ENCODE data around the gene MEX3D.

Gene MEX3D

DNA sequence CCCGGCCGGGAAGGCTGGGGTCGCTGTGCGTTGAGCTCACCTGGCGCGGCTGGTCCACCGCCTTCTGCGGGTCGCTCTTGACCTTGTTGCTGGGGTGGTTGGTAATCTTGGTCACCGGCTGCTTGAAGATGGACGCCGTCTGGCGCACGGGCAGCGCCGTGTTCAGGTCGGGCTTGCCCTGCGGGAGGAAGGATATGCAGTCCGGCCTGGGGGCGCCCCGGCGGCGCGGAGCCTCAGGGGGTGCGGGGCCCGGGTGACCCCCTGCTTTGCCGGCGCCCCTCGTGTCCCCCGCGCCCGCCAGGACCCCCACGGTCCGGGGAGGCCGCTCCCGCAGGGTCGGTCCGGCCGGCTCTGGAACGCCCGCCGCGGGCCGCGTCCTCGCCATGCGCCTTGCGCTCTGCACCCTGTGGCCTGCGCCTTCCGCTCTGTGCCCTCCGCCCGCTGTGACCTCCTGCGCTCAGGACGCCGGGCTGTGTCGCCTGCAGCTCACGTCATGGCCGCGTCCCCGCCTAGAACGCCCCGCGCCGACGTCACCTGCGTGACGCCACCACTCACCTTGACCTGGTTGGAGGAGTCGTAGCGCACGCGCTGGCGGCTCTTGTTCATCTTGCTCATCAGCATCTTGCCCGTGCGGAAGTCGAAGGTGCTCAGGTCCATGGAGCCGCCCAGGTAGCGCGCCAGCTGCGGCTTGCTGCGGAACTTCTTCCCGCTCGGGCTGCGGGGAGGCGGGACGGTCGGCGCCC lies 16.5 kb upstream of the MEX3D start:
- Mint-ChIP-seq H3K27ac (no peak overlapping the region), H3K4me1 (peaks cover 7% of the 10 kb centered on the region), H3K9me3 (no peaks in the 10 kb centered on the region), H3K36me3 (ENCODE audit: low read depth) (peaks cover 31% of the 10 kb centered on the region), H3K27me3 (no peaks in the 10 kb centered on the region), H3K4me3 (no peak overlapping the region)
- no peak for DNase-seq
- peak; percentile 12 for ATAC-seq

DNA sequence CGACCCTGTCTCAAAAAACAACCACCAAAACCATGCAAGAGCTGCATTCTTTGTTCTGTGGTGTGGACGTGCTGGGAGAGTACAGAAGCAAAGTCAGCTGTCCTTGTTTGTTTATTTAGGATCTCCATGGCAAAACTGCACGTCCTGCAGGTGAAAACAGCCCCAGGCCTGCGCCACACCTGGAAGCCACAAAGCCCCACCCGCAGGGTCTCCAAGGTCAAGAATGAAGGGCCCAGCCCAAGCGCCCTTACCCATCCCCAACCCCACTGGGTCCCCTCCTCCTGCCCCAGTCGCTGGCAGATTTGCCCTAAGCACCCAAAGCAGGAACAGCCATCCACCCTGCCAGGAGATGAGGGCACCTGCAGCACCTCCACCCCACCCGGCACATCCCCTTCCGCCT lies 14.1 kb upstream of the MEX3D start:
- H3K9me3 Mint-ChIP-seq, result no peaks in the 10 kb centered on the region
- no peaks in the 10 kb centered on the region for H3K27me3 Mint-ChIP-seq
- DNase-seq (no peak), ATAC-seq (no peak)
- peaks cover 31% of the 10 kb centered on the region for H3K36me3 Mint-ChIP-seq (ENCODE audit: low read depth)
- H3K4me1 Mint-ChIP-seq, result peaks cover under 1% of the 10 kb centered on the region
- H3K27ac Mint-ChIP-seq, result no peak overlapping the region
- H3K4me3 Mint-ChIP-seq, result no peak overlapping the region

DNA sequence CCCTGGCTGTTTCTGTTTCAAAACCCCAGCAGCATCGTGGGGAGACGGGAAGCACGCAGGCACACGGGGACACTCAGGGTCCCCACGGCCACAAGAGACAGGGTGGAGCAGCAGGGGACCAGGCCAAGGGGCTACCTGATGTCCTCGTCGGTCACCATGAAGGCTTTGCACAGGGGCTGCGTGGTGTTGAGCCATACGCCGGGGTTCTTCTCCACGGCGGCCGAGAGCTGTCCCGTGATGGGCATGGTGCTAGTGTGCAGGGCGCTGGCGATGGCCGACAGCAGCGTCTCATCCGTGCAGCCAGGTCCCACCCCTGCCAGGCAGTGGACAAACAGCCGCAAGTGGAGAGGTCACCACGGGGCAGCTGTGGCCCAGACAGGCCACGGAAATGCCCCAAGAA lies 12.8 kb upstream of the MEX3D start:
- Mint-ChIP-seq H3K9me3 (no peaks in the 10 kb centered on the region), H3K4me1 (no peaks in the 10 kb centered on the region), H3K36me3 (ENCODE audit: low read depth) (peaks cover 30% of the 10 kb centered on the region), H3K27ac (no peak overlapping the region), H3K4me3 (no peak overlapping the region), H3K27me3 (no peaks in the 10 kb centered on the region)
- ATAC-seq (no peak), DNase-seq (no peak)

DNA sequence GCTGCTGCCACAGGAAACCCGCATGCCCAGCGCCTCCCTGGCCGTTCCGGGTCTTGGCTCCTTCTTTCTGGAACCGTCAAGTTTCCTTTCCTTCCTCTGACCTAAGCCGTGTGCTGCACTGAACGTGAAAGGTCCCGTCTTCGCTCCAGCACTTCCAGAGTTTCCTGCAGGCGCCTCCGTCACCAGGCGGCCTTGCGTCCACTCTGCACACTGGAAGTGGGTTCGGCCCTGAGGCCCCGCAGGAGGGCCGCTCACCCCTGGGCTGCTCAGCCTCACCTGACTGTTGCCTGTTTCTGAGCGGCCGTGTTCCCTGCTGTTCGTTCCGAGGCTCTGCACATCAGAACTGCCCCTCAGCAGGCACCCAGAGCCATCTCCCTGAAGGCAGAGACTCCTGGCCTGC lies 12.3 kb upstream of the MEX3D start:
- no peaks in the 10 kb centered on the region for H3K9me3 Mint-ChIP-seq
- no peaks in the 10 kb centered on the region for H3K27me3 Mint-ChIP-seq
- no peaks in the 10 kb centered on the region for H3K4me1 Mint-ChIP-seq
- H3K36me3 Mint-ChIP-seq (ENCODE audit: low read depth), result peaks cover 24% of the 10 kb centered on the region
- no peak overlapping the region for H3K4me3 Mint-ChIP-seq
- no peak for ATAC-seq
- no peak for DNase-seq
- no peak overlapping the region for H3K27ac Mint-ChIP-seq

DNA sequence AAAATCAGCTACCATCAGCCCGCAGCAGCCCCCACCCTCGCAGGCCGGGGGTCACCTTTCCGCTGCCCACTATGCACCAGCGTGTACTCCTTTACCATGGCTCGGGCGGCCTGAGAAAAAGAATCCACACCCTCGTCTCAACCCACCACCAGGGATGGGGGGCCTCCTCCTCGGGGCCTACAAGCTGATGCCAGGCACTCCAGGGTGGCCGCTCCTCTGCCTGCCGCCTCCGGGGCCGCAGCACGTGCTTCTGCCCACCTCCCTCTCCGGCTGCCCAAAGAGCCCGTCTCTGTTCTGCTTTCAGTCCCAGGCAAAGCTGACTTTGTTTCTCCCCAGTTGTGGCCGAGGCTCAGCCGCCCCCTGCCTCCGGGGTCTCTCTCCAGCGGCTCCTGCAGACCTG lies 11.1 kb upstream of the MEX3D start:
- H3K27me3 Mint-ChIP-seq, result no peaks in the 10 kb centered on the region
- H3K27ac Mint-ChIP-seq, result no peak overlapping the region
- ATAC-seq (no peak), DNase-seq (no peak)
- no peaks in the 10 kb centered on the region for H3K9me3 Mint-ChIP-seq
- no peaks in the 10 kb centered on the region for H3K4me1 Mint-ChIP-seq
- H3K36me3 Mint-ChIP-seq (ENCODE audit: low read depth), result peaks cover 22% of the 10 kb centered on the region
- no peak overlapping the region for H3K4me3 Mint-ChIP-seq

DNA sequence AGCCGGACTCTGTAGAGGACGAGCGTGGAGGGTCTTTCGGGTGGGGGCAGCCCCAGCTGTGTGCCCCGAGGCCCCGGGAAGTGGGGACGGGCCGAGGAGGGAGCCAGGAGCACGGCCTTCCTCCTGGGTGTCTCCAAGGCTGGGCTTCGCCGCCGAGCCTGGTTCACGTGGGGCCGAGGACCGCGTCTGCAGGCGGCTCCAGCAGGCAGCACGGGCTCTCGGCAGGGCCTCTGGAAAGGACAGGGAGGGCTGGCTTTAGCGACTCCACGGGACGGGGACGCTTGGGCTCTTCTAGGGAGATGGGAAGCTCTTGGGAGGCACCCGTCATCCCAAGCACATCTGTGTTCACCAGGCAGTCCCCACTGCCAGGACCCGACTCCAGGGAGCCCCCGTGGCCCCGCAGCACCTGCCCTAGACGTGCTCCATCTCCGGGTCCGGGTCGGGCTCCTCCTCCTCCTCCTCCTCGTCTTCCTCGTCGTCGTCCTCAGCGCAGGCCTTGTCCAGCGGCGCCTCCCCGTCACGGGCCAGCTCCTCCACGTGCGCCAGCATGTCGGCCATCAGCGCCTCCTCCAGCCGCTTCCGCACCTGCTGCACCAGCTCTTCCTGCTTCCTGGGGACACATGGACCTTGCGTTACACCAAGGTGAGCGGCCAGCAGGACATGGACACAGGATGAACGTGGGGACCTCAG lies 9.9 kb upstream of the MEX3D start:
- no peak for DNase-seq
- Mint-ChIP-seq H3K36me3 (ENCODE audit: low read depth) (peaks cover 13% of the 10 kb centered on the region), H3K9me3 (no peaks in the 10 kb centered on the region)

DNA sequence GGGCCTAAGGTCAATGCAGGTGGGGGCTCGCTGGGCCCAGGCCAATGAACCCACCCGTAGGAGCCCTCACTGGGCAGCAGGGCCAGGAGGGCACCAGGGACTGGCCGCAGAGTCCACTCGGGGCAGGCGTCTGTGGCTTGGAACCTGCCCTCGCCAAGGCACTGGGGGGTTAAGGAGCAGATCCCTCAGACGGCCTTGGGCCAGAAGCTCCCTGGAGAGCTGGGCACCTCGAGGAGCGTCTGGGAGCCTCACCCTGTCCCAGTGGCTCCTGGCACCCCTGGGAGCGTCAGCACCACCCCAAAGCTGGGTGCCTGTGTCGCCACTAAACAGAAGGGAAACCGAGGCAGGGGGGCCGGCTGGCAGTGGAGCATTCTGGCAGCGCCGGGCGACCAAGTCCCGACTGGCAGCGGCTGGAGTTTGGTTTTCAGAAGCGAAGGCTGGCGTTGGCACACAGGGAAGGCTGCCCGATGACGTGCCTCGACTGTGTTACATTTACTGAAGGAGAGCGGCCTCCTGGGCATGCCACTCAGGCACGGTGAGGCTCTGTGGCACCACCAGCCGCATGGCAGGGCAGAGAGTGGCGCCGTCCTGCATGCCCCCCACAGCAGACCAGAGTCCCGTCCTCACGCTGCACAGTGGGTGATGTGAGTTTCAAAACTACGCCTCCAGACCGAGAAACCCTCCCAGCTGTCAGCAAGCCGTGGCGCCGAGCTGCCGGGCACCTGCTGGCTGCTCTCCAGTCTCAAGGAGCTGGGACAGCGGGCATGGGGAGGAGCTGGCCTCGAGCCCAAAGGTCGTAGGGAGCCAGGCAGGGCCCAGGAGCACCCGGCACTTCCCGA lies 9.2 kb upstream of the MEX3D start:
- Mint-ChIP-seq H3K4me3 (no peak overlapping the region), H3K27ac (no peak overlapping the region), H3K4me1 (no peaks in the 10 kb centered on the region), H3K27me3 (no peaks in the 10 kb centered on the region), H3K9me3 (no peaks in the 10 kb centered on the region), H3K36me3 (ENCODE audit: low read depth) (peaks cover 12% of the 10 kb centered on the region)
- DNase-seq (no peak), ATAC-seq (no peak)

More for the DNA sequence above, 9.9 kb upstream of the MEX3D start:
- no peak overlapping the region for H3K4me3 Mint-ChIP-seq
- H3K27me3 Mint-ChIP-seq, result no peaks in the 10 kb centered on the region
- ATAC-seq, result no peak
- no peak overlapping the region for H3K27ac Mint-ChIP-seq
- H3K4me1 Mint-ChIP-seq, result no peaks in the 10 kb centered on the region

DNA sequence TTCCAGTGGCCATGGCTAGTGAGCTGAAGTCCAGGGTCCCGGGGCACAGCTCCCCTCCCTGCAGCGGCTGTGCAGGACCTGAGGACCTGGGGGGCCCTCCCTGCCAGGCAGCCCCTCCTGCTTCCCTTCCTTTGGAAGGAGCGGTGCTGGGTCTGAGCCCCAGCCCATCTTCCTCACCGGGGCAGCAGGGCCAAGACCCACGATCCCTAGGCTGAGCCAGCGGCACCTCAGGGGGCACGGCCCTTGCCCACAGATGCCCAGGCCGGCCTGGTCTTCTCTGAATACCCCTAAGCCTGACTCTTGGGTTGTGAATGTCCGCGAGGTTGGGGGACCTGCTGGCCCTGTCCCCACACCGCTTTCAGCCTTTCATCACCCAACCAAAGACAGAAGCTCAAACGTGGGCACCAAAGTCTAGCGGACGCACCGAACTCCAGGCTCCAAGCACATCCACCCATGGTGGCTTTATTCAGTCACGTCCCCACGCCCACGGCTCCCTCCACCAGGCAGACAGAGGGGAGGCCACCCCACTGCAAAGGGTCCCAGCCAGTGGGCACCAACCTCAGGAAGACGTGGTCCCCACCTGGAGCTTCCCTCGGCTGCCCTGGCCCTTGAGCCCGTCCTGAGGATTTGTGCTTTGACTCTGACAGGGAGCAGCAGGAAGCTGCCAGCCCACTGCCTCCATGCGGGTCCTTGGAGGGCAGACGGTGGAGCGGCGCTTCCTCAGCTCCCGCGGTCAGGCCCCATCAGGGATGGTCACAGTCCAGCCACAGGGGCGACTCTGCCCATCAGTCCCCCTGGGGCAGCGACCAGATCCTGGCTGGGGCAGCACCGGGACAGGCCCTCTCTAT lies 8.3 kb upstream of the MEX3D start:
- ATAC-seq (no peak), DNase-seq (no peak)
- Mint-ChIP-seq H3K36me3 (ENCODE audit: low read depth) (peaks cover 12% of the 10 kb centered on the region), H3K4me3 (no peak overlapping the region), H3K4me1 (no peaks in the 10 kb centered on the region), H3K27me3 (no peaks in the 10 kb centered on the region), H3K9me3 (no peaks in the 10 kb centered on the region), H3K27ac (no peak overlapping the region)

DNA sequence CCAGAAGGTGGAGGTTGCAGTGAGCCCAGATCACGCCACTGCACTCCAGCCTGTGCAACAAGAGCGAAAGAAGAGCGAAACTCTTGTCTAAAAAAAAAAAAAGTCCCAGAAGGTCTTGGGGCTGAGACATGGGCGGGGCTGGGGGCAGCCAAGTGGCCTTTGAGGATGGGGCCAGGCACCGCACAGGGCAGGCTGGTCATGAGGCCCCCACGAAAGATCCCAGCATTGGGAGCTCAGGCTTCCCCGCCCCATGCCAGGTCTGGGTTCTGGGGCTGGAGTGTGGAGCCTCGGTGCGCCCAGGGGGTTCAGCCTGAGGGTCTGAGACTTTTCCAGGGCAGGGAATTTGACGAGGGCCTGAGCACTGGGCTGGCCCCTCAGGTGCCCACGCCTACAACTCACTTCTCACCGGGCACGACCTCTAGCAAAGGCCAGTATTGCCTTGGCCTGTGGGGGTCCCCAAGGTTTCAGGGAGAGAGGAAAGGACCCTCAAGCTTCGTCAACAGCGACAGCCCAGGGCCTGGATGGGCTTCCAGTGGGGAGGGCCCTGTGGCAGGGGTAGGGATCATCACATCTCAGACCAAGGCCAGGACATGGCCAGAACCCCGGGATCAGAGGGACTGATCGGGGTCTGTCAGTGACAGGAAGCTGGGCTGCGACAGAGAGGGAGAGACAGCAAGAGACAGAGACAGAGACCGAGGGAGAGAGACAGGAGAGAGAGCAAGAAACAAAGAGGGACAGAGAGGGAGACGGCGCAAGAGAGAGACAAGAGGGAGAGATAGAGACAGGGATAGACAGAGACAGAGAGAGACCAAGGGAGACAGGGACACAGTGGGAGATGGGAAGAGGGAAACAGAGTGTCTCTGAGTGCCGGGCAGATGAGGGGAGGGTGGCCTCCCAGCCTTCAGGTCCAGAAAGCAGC lies 7.5 kb upstream of the MEX3D start:
- H3K4me3 Mint-ChIP-seq, result no peak overlapping the region
- peaks cover under 1% of the 10 kb centered on the region for H3K27me3 Mint-ChIP-seq
- peaks cover 9% of the 10 kb centered on the region for H3K36me3 Mint-ChIP-seq (ENCODE audit: low read depth)
- H3K27ac Mint-ChIP-seq, result no peak overlapping the region
- no peaks in the 10 kb centered on the region for H3K9me3 Mint-ChIP-seq
- ATAC-seq (peak; percentile 16), DNase-seq (no peak)
- no peaks in the 10 kb centered on the region for H3K4me1 Mint-ChIP-seq

DNA sequence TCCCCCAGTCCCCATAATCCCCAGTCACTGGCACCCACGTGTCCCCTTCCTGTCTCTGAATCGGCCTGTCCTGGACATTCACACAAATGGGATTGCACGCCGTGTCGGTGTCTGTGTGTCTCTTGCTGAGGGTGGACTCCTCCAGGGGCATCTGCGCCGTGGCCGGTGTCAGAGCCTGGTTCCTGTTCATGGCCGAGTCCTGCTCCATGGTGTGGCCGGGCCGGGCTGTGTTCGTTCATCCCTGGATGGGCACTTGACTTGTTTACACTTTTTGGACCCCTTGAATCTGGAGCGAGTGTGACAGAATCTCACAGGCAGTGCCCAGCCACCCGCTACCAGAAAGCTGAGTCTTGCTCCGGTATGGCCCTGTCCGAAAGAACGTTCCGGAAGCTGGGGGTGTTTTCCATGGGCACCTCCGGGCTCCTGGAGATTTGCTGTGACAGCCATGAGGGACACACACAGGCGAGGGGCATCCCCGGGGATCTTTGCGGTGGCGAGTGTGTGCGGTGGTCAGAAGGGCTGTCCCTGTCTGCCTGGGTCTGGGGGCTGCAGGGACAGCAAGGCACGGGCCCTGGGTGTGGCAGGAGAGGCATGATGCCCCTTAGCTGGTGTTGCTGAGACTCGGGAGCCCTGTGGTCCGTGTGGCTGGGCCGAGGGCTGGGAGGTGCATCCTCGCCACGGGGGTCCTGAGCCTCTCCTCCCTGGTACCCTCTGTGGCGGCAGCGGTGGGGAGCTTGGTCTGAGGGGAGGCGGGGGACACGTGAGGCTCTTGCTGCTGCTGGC lies 6.4 kb upstream of the MEX3D start:
- H3K36me3 Mint-ChIP-seq (ENCODE audit: low read depth), result peaks cover 5% of the 10 kb centered on the region
- H3K27ac Mint-ChIP-seq, result no peak overlapping the region
- peaks cover 10% of the 10 kb centered on the region for H3K27me3 Mint-ChIP-seq
- no peak overlapping the region for H3K4me3 Mint-ChIP-seq
- DNase-seq, result no peak
- peaks cover 2% of the 10 kb centered on the region for H3K4me1 Mint-ChIP-seq
- ATAC-seq, result no peak
- no peaks in the 10 kb centered on the region for H3K9me3 Mint-ChIP-seq

DNA sequence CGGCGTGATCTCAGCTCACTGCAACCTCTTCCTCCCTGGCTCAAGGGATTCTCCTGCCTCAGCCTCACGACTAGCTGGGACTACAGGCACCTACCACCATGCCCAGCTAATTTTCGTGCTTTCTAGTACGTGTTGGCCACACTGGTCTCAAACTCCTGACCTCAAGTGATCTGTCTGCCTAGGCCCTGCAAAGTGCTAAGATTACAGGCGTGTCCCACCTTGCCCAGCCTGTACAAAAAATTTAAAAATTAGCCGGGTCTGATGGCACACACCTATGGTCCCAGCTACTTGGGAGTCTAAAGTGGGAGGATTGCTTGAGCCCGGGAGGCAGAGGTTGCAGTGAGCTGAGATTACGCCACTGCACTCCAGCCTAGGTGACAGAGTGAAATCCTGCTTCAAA lies 4.7 kb upstream of the MEX3D start:
- Mint-ChIP-seq H3K4me1 (peaks cover 2% of the 10 kb centered on the region), H3K27me3 (peaks cover 12% of the 10 kb centered on the region), H3K36me3 (ENCODE audit: low read depth) (no peaks in the 10 kb centered on the region), H3K4me3 (no peak overlapping the region), H3K9me3 (no peaks in the 10 kb centered on the region), H3K27ac (no peak overlapping the region)
- DNase-seq, result no peak
- ATAC-seq, result no peak

DNA sequence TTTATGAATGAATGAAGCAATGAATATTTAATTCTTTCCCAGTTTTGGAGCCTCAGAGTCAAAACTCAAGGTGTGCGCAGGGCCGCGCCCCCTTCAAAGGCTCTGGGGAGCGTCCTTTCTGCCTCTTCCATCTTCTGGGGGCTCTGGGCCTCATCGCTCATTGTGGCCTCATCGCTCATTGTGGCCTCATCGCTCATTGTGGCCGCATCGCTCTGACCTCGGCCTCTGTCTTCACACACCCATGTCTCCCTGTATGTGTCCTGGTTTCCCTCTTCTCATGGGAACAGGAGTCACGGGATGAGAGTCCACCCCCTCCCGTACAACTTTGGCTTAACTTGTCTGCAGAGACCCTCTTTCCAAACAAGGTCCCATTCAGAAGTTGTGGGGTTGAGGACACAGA lies 3.2 kb upstream of the MEX3D start:
- no peaks in the 10 kb centered on the region for H3K36me3 Mint-ChIP-seq (ENCODE audit: low read depth)
- H3K9me3 Mint-ChIP-seq, result no peaks in the 10 kb centered on the region
- DNase-seq (no peak), ATAC-seq (no peak)
- no peak overlapping the region for H3K27ac Mint-ChIP-seq
- no peak overlapping the region for H3K4me3 Mint-ChIP-seq
- peaks cover 2% of the 10 kb centered on the region for H3K4me1 Mint-ChIP-seq
- H3K27me3 Mint-ChIP-seq, result peaks cover 12% of the 10 kb centered on the region

DNA sequence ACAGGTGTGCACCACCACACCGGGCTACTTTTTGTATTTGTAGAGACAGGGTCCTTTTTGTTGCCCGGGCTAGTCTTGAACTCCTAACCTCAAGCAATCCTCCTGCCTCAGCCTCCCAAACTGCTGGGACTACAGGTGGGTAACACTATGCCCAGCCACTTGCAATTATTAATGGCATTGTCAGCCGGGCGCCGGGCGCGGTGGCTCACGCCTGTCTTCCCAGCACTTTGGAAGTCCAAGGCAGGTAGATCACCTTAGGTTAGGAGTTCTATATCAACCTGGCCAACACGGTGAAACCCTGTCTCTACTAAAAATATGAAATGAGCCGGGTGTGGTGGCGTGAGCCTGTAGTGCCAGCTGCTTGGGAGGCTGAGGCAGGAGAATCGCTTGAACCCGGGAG lies 2.7 kb upstream of the MEX3D start:
- DNase-seq (no peak), ATAC-seq (no peak)
- Mint-ChIP-seq H3K9me3 (no peaks in the 10 kb centered on the region), H3K27ac (no peak overlapping the region), H3K27me3 (peaks cover 12% of the 10 kb centered on the region), H3K36me3 (ENCODE audit: low read depth) (no peaks in the 10 kb centered on the region), H3K4me1 (peaks cover 2% of the 10 kb centered on the region), H3K4me3 (no peak overlapping the region)

All from activated naive CD8-positive, alpha-beta T cell treated with anti-CD3 and anti-CD28 coated beads, Interleukin-2, amount 50 U/mL, for 24 hours (primary cell).